H1 (cell line): ENCODE data around the gene MAVS. TPM values are rescaled to one million over a fixed set of nuclear protein-coding genes. Genes with fewer than 3 reads are reported as not detected.

Source experiments
- CTCF ChIA-PET: fragments of 300-600 bp; sonication (Branson Sonifier 250); formaldehyde crosslinking; loops from one replicate; lab custom pipeline; 2021; ENCODE audit not compliant: partially characterized antibody; lab: Charles Lee
- POLR2A ChIA-PET: fragments of 300-600 bp; sonication (Branson Sonifier 250); formaldehyde crosslinking; loops from one replicate; lab custom pipeline; 2021; ENCODE audit warnings: inconsistent platforms; ENCODE audit not compliant: partially characterized antibody; lab: Charles Lee
- DNase-seq, 2 experiments: peaks; one replicate each; pipeline versions ENCODE4 v3.0.0 to v3.0.0-alpha.2; 2010 to 2022; ENCODE audit warnings: low spot score in 2 of 2, low read depth in 1 of 2, mixed read lengths in 1 of 2
- FAIRE-seq: peaks from 2 replicates; lab custom pipeline; 2011; peaks lifted over from hg19 to GRCh38; lab: Jason Lieb, UNC
- H2AFZ ChIP-seq: 2 replicates; pipeline ENCODE4 v1.8.1; 2012; ENCODE audit warnings: low read length, inconsistent platforms
- H2AK5ac ChIP-seq: 2 replicates; pipeline ENCODE4 v1.6.1; 2013; ENCODE audit warnings: low read depth, low read length
- H2BK120ac ChIP-seq: replicated peaks from 2 replicates; pipeline ENCODE3; 2013; ENCODE audit warnings: low read depth, low read length, inconsistent platforms
- H2BK12ac ChIP-seq: 2 replicates; pipeline ENCODE4 v1.6.1; 2013; ENCODE audit warnings: low read depth, low read length
- H2BK15ac ChIP-seq: 2 replicates; pipeline ENCODE4 v1.6.1; 2013; ENCODE audit warnings: low read length
- H2BK20ac ChIP-seq: 2 replicates; pipeline ENCODE4 v1.6.1; 2013; ENCODE audit warnings: low read length
- H2BK5ac ChIP-seq: 2 replicates; pipeline ENCODE4 v1.6.1; 2013; ENCODE audit warnings: low read depth, low read length
- H3K14ac ChIP-seq: 2 replicates; pipeline ENCODE4 v1.6.1; 2013; ENCODE audit warnings: inconsistent platforms; ENCODE audit not compliant: insufficient read length
- H3K18ac ChIP-seq: 2 replicates; pipeline ENCODE4 v1.6.1; 2013; ENCODE audit warnings: low read length; ENCODE audit errors: extremely low read depth
- H3K23ac ChIP-seq: 2 replicates; pipeline ENCODE4 v1.6.1; 2013; ENCODE audit warnings: inconsistent platforms; ENCODE audit not compliant: insufficient read length
- H3K23me2 ChIP-seq: 2 replicates; pipeline ENCODE4 v1.6.1; 2013; ENCODE audit warnings: low read depth, low read length
- H3K27ac ChIP-seq: 2 replicates; pipeline ENCODE4 v1.6.1; 2011; ENCODE audit warnings: low read depth, low read length, inconsistent platforms
- H3K27me3 ChIP-seq, 4 experiments: replicated peaks in 1 of 4; 1 replicate in 1 of 4; 2 replicates in 3 of 4; pipeline versions ENCODE4 v1.6.1 to v1.8.1; 2011 to 2013; ENCODE audit warnings: low read length in 3 of 4, mild to moderate bottlenecking in 3 of 4, inconsistent platforms in 2 of 4, mixed read lengths in 2 of 4, moderate library complexity in 1 of 4; ENCODE audit not compliant: control insufficient read depth in 3 of 4, insufficient read depth in 3 of 4; ENCODE audit errors: extremely low read depth in 1 of 4
- H3K36me3 ChIP-seq, 4 experiments: 2 replicates each; pipeline versions ENCODE4 v1.6.1 to v1.8.1; 2011 to 2013; ENCODE audit warnings: mild to moderate bottlenecking in 4 of 4, low read length in 3 of 4, moderate library complexity in 2 of 4, control low read depth in 1 of 4, inconsistent platforms in 1 of 4; ENCODE audit not compliant: insufficient read depth in 4 of 4, control insufficient read depth in 2 of 4
- H3K4ac ChIP-seq: replicated peaks from 2 replicates; pipeline ENCODE3; 2013; ENCODE audit warnings: low read length, low read depth, mixed read lengths, inconsistent platforms; ENCODE audit not compliant: insufficient read length
- H3K4me1 ChIP-seq, 4 experiments: replicated peaks in 1 of 4; 1 replicate in 1 of 4; 2 replicates in 3 of 4; pipeline versions ENCODE4 v1.6.1 to v1.8.1; 2011 to 2013; ENCODE audit warnings: low read length in 3 of 4, inconsistent platforms in 2 of 4, mixed read lengths in 1 of 4; ENCODE audit not compliant: insufficient read depth in 4 of 4, control insufficient read depth in 3 of 4
- H3K4me2 ChIP-seq, 2 experiments: 2 replicates each; pipeline versions ENCODE4 v1.6.1 to v1.8.1; 2011 to 2013; ENCODE audit warnings: low read depth in 2 of 2, low read length in 2 of 2, control low read depth in 1 of 2, inconsistent platforms in 1 of 2, mild to moderate bottlenecking in 1 of 2; ENCODE audit not compliant: insufficient read depth in 1 of 2
- H3K4me3 ChIP-seq, 4 experiments: fragments of 200-600, 300-600 bp in 1 of 4; sonication (generic), shearing (Covaris generic), sonication (Bioruptor Twin) in 1 of 4; 2 replicates each; pipeline versions ENCODE4 v1.5.1 to v1.8.1; 2011 to 2016; ENCODE audit warnings: low read length in 4 of 4, low read depth in 3 of 4, control low read depth in 2 of 4, inconsistent platforms in 2 of 4, mild to moderate bottlenecking in 2 of 4, mixed read lengths in 1 of 4, moderate library complexity in 1 of 4; ENCODE audit not compliant: insufficient read depth in 2 of 4; ENCODE audit errors: extremely low read depth in 1 of 4
- H3K56ac ChIP-seq: replicated peaks from 2 replicates; pipeline ENCODE3; 2013; ENCODE audit warnings: low read depth, mild to moderate bottlenecking, mixed read lengths, low read length, inconsistent platforms; ENCODE audit not compliant: insufficient read length
- H3K79me1 ChIP-seq: 2 replicates; pipeline ENCODE4 v1.6.1; 2013; ENCODE audit warnings: low read depth, low read length, control low read depth
- H3K79me2 ChIP-seq, 2 experiments: 2 replicates each; pipeline versions ENCODE4 v1.6.1 to v1.8.1; 2012 to 2013; ENCODE audit warnings: low read length in 2 of 2, mild to moderate bottlenecking in 2 of 2, inconsistent platforms in 1 of 2; ENCODE audit not compliant: insufficient read depth in 2 of 2, control insufficient read depth in 1 of 2
- H3K9ac ChIP-seq, 4 experiments: replicated peaks in 1 of 4; 1 replicate in 1 of 4; 2 replicates in 3 of 4; pipeline versions ENCODE4 v1.6.1 to v1.8.1; 2011 to 2013; ENCODE audit warnings: low read depth in 3 of 4, low read length in 3 of 4, control low read depth in 2 of 4, mild to moderate bottlenecking in 2 of 4, moderate library complexity in 2 of 4, inconsistent platforms in 1 of 4; ENCODE audit errors: extremely low read depth in 1 of 4
- H3K9me3 ChIP-seq, 2 experiments: 2 replicates each; pipeline versions ENCODE4 v1.6.1 to v1.8.1; 2012 to 2013; ENCODE audit warnings: mild to moderate bottlenecking in 2 of 2, moderate library complexity in 2 of 2, control low read depth in 1 of 2, inconsistent platforms in 1 of 2, low read depth in 1 of 2, low read length in 1 of 2, mixed read lengths in 1 of 2; ENCODE audit not compliant: insufficient read depth in 2 of 2
- H4K20me1 ChIP-seq, 2 experiments: replicated peaks in 1 of 2; 2 replicates each; pipeline versions ENCODE3 to v1.8.1; 2011 to 2013; ENCODE audit warnings: inconsistent platforms in 2 of 2, low read length in 2 of 2, mild to moderate bottlenecking in 1 of 2; ENCODE audit not compliant: insufficient read depth in 2 of 2, control insufficient read depth in 1 of 2
- H4K5ac ChIP-seq: 2 replicates; pipeline ENCODE4 v1.6.1; 2013; ENCODE audit warnings: low read length, low read depth, mixed read lengths, inconsistent platforms; ENCODE audit not compliant: insufficient read length
- H4K8ac ChIP-seq: 2 replicates; pipeline ENCODE4 v1.8.0; 2013; ENCODE audit warnings: mild to moderate bottlenecking, moderate library complexity, low read length, inconsistent platforms; ENCODE audit not compliant: insufficient read depth; ENCODE audit errors: extremely low read depth
- H4K91ac ChIP-seq: replicated peaks from 2 replicates; pipeline ENCODE3; 2013; ENCODE audit warnings: low read length, mixed read lengths, inconsistent platforms; ENCODE audit not compliant: insufficient read length
- SAP30 ChIP-seq: fragments of 300-600 bp; sonication (generic); IDR thresholded peaks from 2 replicates; pipeline ENCODE4 v1.7.1; 2012; ENCODE audit warnings: low read length, moderate library complexity, mild to moderate bottlenecking, inconsistent platforms; ENCODE audit not compliant: insufficient read depth, insufficient replicate concordance
- WGBS, 2 experiments: shearing (Covaris generic) in 1 of 2; methylation state at CpG; one replicate each; pipeline versions ENCODE4 v1.1.6 to v1.1.7; 2013 to 2015; ENCODE audit warnings: low lambda C conversion rate in 2 of 2, mixed read lengths in 2 of 2, inconsistent platforms in 1 of 2, low coverage in 1 of 2, missing lambda C conversion rate in 1 of 2; ENCODE audit not compliant: insufficient replicate concordance in 2 of 2, insufficient coverage in 1 of 2, insufficient read length in 1 of 2; ENCODE audit errors: extremely low coverage in 1 of 2, missing lambda C conversion rate in 1 of 2; 5-methylcytosine and 5-hydroxymethylcytosine counted together
- polyA plus RNA-seq, 7 experiments: library from polyadenylated mRNA; depleted of rRNA in 3 of 7; stranded (reverse) in 5 of 7; unstranded in 2 of 7; fragments of >200 nt in 5 of 7; fragments of 200-250 nt in 2 of 7; gene quantifications; 1 replicate in 5 of 7; 2 replicates in 1 of 7; 4 replicates in 1 of 7; pipeline versions ENCODE4 v1.2.1 to v1.2.3, GENCODE V29; 2011 to 2013; ENCODE audit warnings: missing spikeins in 2 of 7, mixed read lengths in 2 of 7
- total RNA-seq: library from RNA; stranded (reverse); fragmentation: NEBNext Ultra II Directional; extraction: Animal tissue kit (Norgen Biotek cat#: 25700); gene quantifications from 2 replicates; pipeline ENCODE4 v1.2.1, GENCODE V29; 2021

The MAVS gene
- total and polyA plus RNA-seq, 2 of the 8 experiments (the other 6 are each of a cell fraction or from before 2014, with no cell fraction given) = 9.9 to 24.3 TPM

DNA sequence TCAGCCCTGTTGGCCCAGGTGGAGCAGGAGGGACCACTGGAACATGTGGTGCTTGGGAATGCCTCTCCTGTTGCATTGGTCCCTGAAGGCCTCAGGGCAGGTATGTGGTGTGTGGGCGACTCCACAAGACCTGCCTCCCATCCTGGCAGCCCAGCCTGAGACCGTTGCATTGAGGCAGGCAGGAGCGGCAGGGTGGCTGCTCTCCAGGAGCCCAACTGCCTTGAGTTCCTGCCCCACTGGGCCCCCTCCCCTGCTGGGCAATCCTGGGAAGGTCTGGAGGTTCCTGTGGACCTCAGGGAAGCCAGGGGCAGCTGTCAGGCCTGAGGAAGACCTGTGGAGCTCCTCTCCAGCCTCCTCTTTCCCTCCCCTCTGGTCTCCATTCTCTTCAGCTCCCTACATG is 19.8 kb downstream of the MAVS start:
- no peak for TF ChIP-seq SAP30
- Histone ChIP-seq H2BK5ac (no peak overlapping the region), H4K91ac (no peak overlapping the region), H2BK20ac (no peak overlapping the region), H4K20me1 (peaks cover 0 to 13% of the 10 kb centered on the region in 2 experiments), H3K9me3 (no peaks in the 10 kb centered on the region; a peak in 1 of 4 replicates), H3K23me2 (no peaks in the 10 kb centered on the region), H3K56ac (no peak overlapping the region), H3K36me3 (peaks cover 11 to 41% (median 33%) of the 10 kb centered on the region in 4 experiments; a peak in 7 of 8 replicates), H3K14ac (no peak overlapping the region), H3K79me2 (no peaks in the 10 kb centered on the region), H2BK120ac (no peak overlapping the region), H4K5ac (no peak overlapping the region), H2AK5ac (no peak overlapping the region), H3K9ac (no peak overlapping the region), H2BK12ac (no peak overlapping the region), H3K4me2 (no peak overlapping the region), H3K18ac (no peak overlapping the region), H3K4ac (no peak overlapping the region), H3K4me3 (no peak overlapping the region), H4K8ac (no peak overlapping the region), H3K4me1 (no peaks in the 10 kb centered on the region), H3K27me3 (no peaks in the 10 kb centered on the region), H3K79me1 (no peaks in the 10 kb centered on the region), H2BK15ac (no peak overlapping the region), H3K27ac (no peak overlapping the region), H2AFZ (no peak overlapping the region), H3K23ac (no peak overlapping the region)
- DNase-seq = no peak
- 92% methylated on average over 2 of the region's 3 CpGs; no CpG with 5 or more reads in 1 of the 2 experiments for WGBS, 2 experiments
- no peak for FAIRE-seq
- ChIA-PET CTCF (interaction anchor here (1.1 to 7.0 kb wide), 6 partner anchors 11 to 206 kb away, joined by 3 to 55 read pairs (median 4); no protein-coding TSS in a partner anchor), POLR2A (interaction anchor here (1.4 to 5.6 kb wide), 3 partner anchors 11 to 45 kb away, joined by 3 to 34 read pairs (median 9); no protein-coding TSS in a partner anchor)
